Astrocyte of the spinal cord (primary cell): ENCODE data around the gene PEPD.
A peak's percentile ranks its signal among the peaks of the same experiment; 100 is the strongest.

ENCODE experiments used
- DNase-seq: peaks from one replicate; pipeline ENCODE4 v3.0.0; 2011; ENCODE audit warnings: low read depth, low spot score
- H3K4me3 ChIP-seq: 2 replicates; pipeline ENCODE4 v1.5.1; 2011; ENCODE audit warnings: low read depth, mild to moderate bottlenecking, low read length, moderate library complexity
- CTCF ChIP-seq: IDR thresholded peaks from 2 replicates; pipeline ENCODE4 v1.5.1; 2012; ENCODE audit warnings: low read depth, mild to moderate bottlenecking, low read length, inconsistent platforms
- in situ Hi-C: cut with HindIII; loops from 2 replicates; pipeline ENCODE4 v1.10.0; 2017; ENCODE audit warnings: low sequenced_read_pairs

The PEPD gene

GRCh38 chr19:33550768-33551167, 29.2 kb upstream of the PEPD start:
- no peak for DNase-seq
- in situ Hi-C loops: no loop called here
- no peak overlapping the region for H3K4me3 ChIP-seq
- no peak for TF ChIP-seq CTCF

- DNase-seq: no peak
- in situ Hi-C loops: no loop called here
- no peak for TF ChIP-seq CTCF
- H3K4me3 ChIP-seq: no peak overlapping the region
Observed at GRCh38 chr19:33547676-33548075, 26.1 kb upstream of the PEPD start.

- TF ChIP-seq CTCF: no peak
Observed at GRCh38 chr19:33546656-33547055, 25.1 kb upstream of the PEPD start.

GRCh38 chr19:33545217-33545981, 23.8 kb upstream of the PEPD start:
- no peak for TF ChIP-seq CTCF
- no peak overlapping the region for H3K4me3 ChIP-seq
- DNase-seq: no peak
- in situ Hi-C loops: no loop called here

More at GRCh38 chr19:33546656-33547055, 25.1 kb upstream of the PEPD start:
- no peak overlapping the region for H3K4me3 ChIP-seq
- DNase-seq: no peak
- in situ Hi-C loops: no loop called here

- in situ Hi-C loops: no loop called here
- TF ChIP-seq CTCF: no peak
- no peak overlapping the region for H3K4me3 ChIP-seq
- DNase-seq: peak; percentile 10
Observed at GRCh38 chr19:33535226-33535625, 13.6 kb upstream of the PEPD start.

- TF ChIP-seq CTCF: no peak
- in situ Hi-C loops: no loop called here
- no peak overlapping the region for H3K4me3 ChIP-seq
- DNase-seq: no peak
Observed at GRCh38 chr19:33532859-33533460, 11.4 kb upstream of the PEPD start.
